ENCODE data around the gene CZIB.

GRCh38 chr1:53262000-53262399 lies 41.6 kb upstream of the CZIB start:
- no peak for TF ChIP-seq CTCF (IDR thresholded peaks at IDR 0.05)
- no peak for TF ChIP-seq TCF7L2 (IDR thresholded peaks at IDR 0.05; ENCODE audit: low read depth, low read length)
